ENCODE measurements around the gene KLC1. TPM values are rescaled to one million over a fixed set of nuclear protein-coding genes. Genes with fewer than 3 reads are reported as not detected.

The KLC1 gene
- total and polyA plus RNA-seq, 10 of the 15 experiments (the other 5 are each of a cell fraction or from before 2014, with no cell fraction given): 5.5 to 137 (median 76.1) TPM

DNA sequence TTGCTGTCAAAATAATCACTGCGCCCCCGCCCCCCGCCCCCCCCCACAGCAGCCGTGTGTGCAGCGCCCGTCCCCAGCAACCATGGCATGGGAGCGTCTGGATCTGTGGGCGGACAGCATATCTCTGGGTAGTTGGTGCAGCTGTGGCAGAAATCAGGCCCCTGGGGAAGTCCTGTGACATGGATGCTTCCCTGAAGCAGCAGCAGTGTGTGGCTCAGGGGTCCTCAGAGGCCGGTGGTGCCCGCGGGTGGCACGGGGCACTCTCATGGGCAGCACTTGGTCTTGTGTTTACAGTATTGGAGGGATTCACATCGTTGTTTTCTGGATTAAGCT, 67.0 kb downstream of the KLC1 start (continued):
- TF ChIP-seq SUPT20H (IDR thresholded peaks at IDR 0.05; ENCODE audit: borderline replicate concordance, control insufficient read depth, low read depth, low read length) (no peak), NBN (IDR thresholded peaks at IDR 0.05) (no peak)

DNA sequence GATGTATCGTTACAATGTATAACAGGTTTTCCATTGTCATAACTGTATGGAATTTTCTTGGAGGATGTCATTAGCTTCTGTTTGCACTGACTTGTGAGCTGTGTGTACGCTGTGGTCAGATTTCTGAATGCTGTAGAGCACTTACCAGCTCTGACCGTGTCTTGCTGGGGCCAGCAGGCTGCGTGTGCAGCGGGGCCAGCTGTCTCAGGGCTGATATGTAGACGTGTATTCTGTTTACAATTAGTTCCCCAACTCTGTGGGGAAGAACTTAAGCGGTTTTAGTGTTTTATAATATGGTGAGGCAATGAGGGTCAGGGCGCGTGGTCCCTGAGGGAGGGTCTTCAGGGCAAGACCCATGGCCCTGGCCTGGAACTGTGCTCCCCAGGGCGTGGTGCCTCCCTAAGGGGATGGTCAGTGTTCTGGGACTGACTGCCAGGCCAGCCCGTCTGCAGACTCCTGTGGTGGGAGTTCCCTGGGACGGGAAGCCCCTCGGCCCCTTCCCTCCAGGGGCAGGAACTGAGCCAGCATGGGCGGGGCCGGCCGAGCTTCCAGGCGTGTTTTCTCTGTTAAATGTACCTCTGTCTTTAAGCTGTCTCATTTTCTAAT, 67.6 kb downstream of the KLC1 start:
- WGBS (ENCODE audit: insufficient coverage, insufficient replicate concordance, low lambda C conversion rate, missing lambda C conversion rate): 62% methylated on average over 17 of the region's 17 CpGs
- Histone ChIP-seq H3K27ac (ENCODE audit: control insufficient read depth, insufficient read depth) (no peak overlapping the region), H3K4me1 (ENCODE audit: control insufficient read depth, insufficient read depth, low read length) (peaks cover 7% of the 10 kb centered on the region), H3K4me3 (no peak overlapping the region), H4K20me1 (ENCODE audit: control insufficient read depth, insufficient read depth) (no peaks in the 10 kb centered on the region), H3K9me3 (replicated peaks; ENCODE audit: control insufficient read depth, insufficient read depth, low read length) (no peaks in the 10 kb centered on the region), H3K4me2 (ENCODE audit: control insufficient read depth, insufficient read depth) (no peak overlapping the region), H3K27me3 (replicated peaks in 1 of 2; ENCODE audit: control insufficient read depth in 2 of 2, insufficient read depth in 2 of 2, low read length in 1 of 2) (no peaks in the 10 kb centered on the region), H3K9ac (ENCODE audit: control insufficient read depth, insufficient read depth, low read length) (no peak overlapping the region), H2AFZ (ENCODE audit: control insufficient read depth, low read depth, low read length) (no peak overlapping the region), H3K79me2 (ENCODE audit: control insufficient read depth, insufficient read depth, low read length) (no peaks in the 10 kb centered on the region), H3K36me3 (ENCODE audit: control insufficient read depth in 2 of 2, insufficient read depth in 2 of 2, low read length in 1 of 2) (peaks cover 11 to 30% of the 10 kb centered on the region in 2 experiments; a peak in 3 of 4 replicates)
- CTCF ChIA-PET: no interaction called here
- no TSS peak for BruUV-seq (replicated peaks)
- intact Hi-C loops (cut with micrococcal nuclease; ENCODE audit: unreplicated experiment) (no loop called here), in situ Hi-C loops (cut with MboI) (no loop called here)
- TF ChIP-seq MTA3 (IDR thresholded peaks at IDR 0.05; ENCODE audit: borderline replicate concordance, low read length) (no peak), POLR2A (IDR thresholded peaks at IDR 0.05; ENCODE audit: low read depth, low read length) (peak; percentile 20; the same call in 1 of the 2 replicates)
- SMC1A ChIA-PET (ENCODE audit: uncharacterized antibody, unreplicated experiment): no interaction called here
- no peak for FAIRE-seq
- RAD21 ChIA-PET (ENCODE audit: unreplicated experiment): no interaction called here
- no peak for DNase-seq (ENCODE audit: low read depth, low spot score)
- POLR2A ChIA-PET: no interaction called here
- no peak for ATAC-seq

DNA sequence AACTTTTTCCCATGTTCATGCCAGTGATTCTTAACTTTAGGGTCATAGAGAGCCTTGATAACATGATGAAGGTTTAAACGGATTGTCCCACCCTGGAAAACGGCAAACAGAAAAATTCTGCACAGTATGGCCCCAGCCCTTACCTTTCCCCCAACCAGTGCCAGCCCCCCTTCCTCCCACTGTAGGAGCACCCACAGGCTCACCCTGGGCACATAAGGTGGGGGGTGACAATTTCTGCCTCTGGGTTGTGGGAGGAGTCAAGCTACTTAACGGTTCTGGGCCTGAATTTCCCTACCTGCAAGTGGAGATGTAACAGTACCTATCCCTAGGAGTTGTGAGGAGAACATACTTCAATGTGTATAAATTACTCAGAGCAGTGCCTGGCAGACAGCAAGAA, 68.2 kb downstream of the KLC1 start:
- ChIA-PET POLR2A (no interaction called here), RAD21 (ENCODE audit: unreplicated experiment) (no interaction called here), CTCF (no interaction called here), SMC1A (ENCODE audit: uncharacterized antibody, unreplicated experiment) (no interaction called here)
- no peaks in the 10 kb centered on the region for H4K20me1 ChIP-seq (ENCODE audit: control insufficient read depth, insufficient read depth)
- H3K9me3 ChIP-seq (replicated peaks; ENCODE audit: control insufficient read depth, insufficient read depth, low read length): no peaks in the 10 kb centered on the region
- DNase-seq (ENCODE audit: low read depth, low spot score): no peak
- WGBS (ENCODE audit: insufficient coverage, insufficient replicate concordance, low lambda C conversion rate, missing lambda C conversion rate): 44% methylated on average over 3 of the region's 3 CpGs
- in situ Hi-C loops (cut with MboI): no loop called here
- no peaks in the 10 kb centered on the region for H3K79me2 ChIP-seq (ENCODE audit: control insufficient read depth, insufficient read depth, low read length)
- no peak overlapping the region for H3K27ac ChIP-seq (ENCODE audit: control insufficient read depth, insufficient read depth)
- ATAC-seq: no peak
- H3K9ac ChIP-seq (ENCODE audit: control insufficient read depth, insufficient read depth, low read length): no peak overlapping the region
- no peak for FAIRE-seq
- no peak overlapping the region for H2AFZ ChIP-seq (ENCODE audit: control insufficient read depth, low read depth, low read length)
- BruUV-seq (replicated peaks): no TSS peak
- H3K4me3 ChIP-seq: no peak overlapping the region
- no peak overlapping the region for H3K4me2 ChIP-seq (ENCODE audit: control insufficient read depth, insufficient read depth)
- intact Hi-C loops (cut with micrococcal nuclease; ENCODE audit: unreplicated experiment): no loop called here
- peaks cover 10 to 32% of the 10 kb centered on the region in 2 experiments; a peak in 3 of 4 replicates for H3K36me3 ChIP-seq (ENCODE audit: control insufficient read depth in 2 of 2, insufficient read depth in 2 of 2, low read length in 1 of 2)
- no peaks in the 10 kb centered on the region for H3K27me3 ChIP-seq (replicated peaks in 1 of 2; ENCODE audit: control insufficient read depth in 2 of 2, insufficient read depth in 2 of 2, low read length in 1 of 2)
- peaks cover 2% of the 10 kb centered on the region for H3K4me1 ChIP-seq (ENCODE audit: control insufficient read depth, insufficient read depth, low read length)
- TF ChIP-seq ATF3 (IDR thresholded peaks at IDR 0.05; ENCODE audit: borderline replicate concordance, extremely low read depth, low read depth, low read length) (no peak), RFX5 (IDR thresholded peaks at IDR 0.05; ENCODE audit: low read depth, low read length) (no peak), CUX1 (IDR thresholded peaks at IDR 0.05; ENCODE audit: insufficient replicate concordance, low read depth, low read length) (no peak), NRF1 (conservative IDR thresholded peaks at IDR 0.05; ENCODE audit: low read depth, low read length) (no peak), ZNF217 (IDR thresholded peaks at IDR 0.05) (no peak), ZNF24 (IDR thresholded peaks at IDR 0.05) (no peak), YY1 (IDR thresholded peaks at IDR 0.05; ENCODE audit: low read depth, low read length) (no peak), MTA3 (IDR thresholded peaks at IDR 0.05; ENCODE audit: borderline replicate concordance, low read length) (no peak), TBL1XR1 (IDR thresholded peaks at IDR 0.05; ENCODE audit: low read depth, low read length) (no peak)

All from GM12878 (cell line).